WERI-Rb-1 (cell line): Measurements from ENCODE around the gene NUDT2.
"Not testable (repeated sequence)": the region's sequence is repeated elsewhere in the genome, so short reads cannot be mapped to it uniquely, and the experiment has no call there.

ENCODE experiments used
- DNase-seq: peaks from one replicate; pipeline ENCODE4 v3.0.0-alpha.2; 2020
- H3K27ac ChIP-seq: fragments of 250-450 bp; sonication (Bioruptor Pico); 2 replicates; pipeline ENCODE4 v1.5.1; 2020; ENCODE audit warnings: mild to moderate bottlenecking, moderate library complexity
- H3K27me3 ChIP-seq: fragments of 250-450 bp; sonication (Bioruptor Pico); 2 replicates; pipeline ENCODE4 v1.5.1; 2021; ENCODE audit warnings: mild to moderate bottlenecking, low read depth, moderate library complexity; ENCODE audit not compliant: insufficient read depth, severe bottlenecking
- H3K36me3 ChIP-seq: fragments of 250-450 bp; sonication (Bioruptor Pico); 2 replicates; pipeline ENCODE4 v1.5.1; 2020; ENCODE audit warnings: mild to moderate bottlenecking, moderate library complexity
- H3K4me3 ChIP-seq: 2 replicates; pipeline ENCODE4 v1.5.1; 2011; ENCODE audit warnings: low read depth, mild to moderate bottlenecking, control low read depth, low read length
- H3K9me3 ChIP-seq: fragments of 250-450 bp; sonication (Bioruptor Pico); 2 replicates; pipeline ENCODE4 v1.5.1; 2021; ENCODE audit warnings: mild to moderate bottlenecking, moderate library complexity; ENCODE audit not compliant: severe bottlenecking
- CTCF ChIP-seq: IDR thresholded peaks from 2 replicates; pipeline ENCODE4 v1.5.1; 2011; ENCODE audit warnings: low read depth, mild to moderate bottlenecking, control low read depth, inconsistent platforms, low read length

Gene NUDT2

GRCh38 chr9:34363619-34364351, 34.4 kb downstream of the NUDT2 start:
- Histone ChIP-seq H3K4me3 (no peak overlapping the region), H3K27ac (no peak overlapping the region)
- DNase-seq: peak; percentile 29

GRCh38 chr9:34365282-34365681, 35.9 kb downstream of the NUDT2 start:
- no peak for DNase-seq
- no peaks in the 10 kb centered on the region; the same call in 1 of the 2 replicates for H3K36me3 ChIP-seq
- H3K9me3 ChIP-seq: no peaks in the 10 kb centered on the region
- H3K27ac ChIP-seq: no peak overlapping the region
- no peak overlapping the region for H3K4me3 ChIP-seq
- TF ChIP-seq CTCF: no peak
- H3K27me3 ChIP-seq: no peaks in the 10 kb centered on the region

More at GRCh38 chr9:34363619-34364351, 34.4 kb downstream of the NUDT2 start:
- H3K27me3 ChIP-seq: no peaks in the 10 kb centered on the region
- TF ChIP-seq CTCF: no peak
- no peaks in the 10 kb centered on the region; the same call in 1 of the 2 replicates for H3K36me3 ChIP-seq
- no peaks in the 10 kb centered on the region for H3K9me3 ChIP-seq

GRCh38 chr9:34366365-34366764, 37.0 kb downstream of the NUDT2 start:
- H3K4me3 ChIP-seq: no peak overlapping the region
- no peak overlapping the region for H3K27ac ChIP-seq

GRCh38 chr9:34367751-34368410, 38.5 kb downstream of the NUDT2 start:
- peaks cover 16% of the 10 kb centered on the region for H3K36me3 ChIP-seq
- not testable (repeated sequence) for H3K27me3 ChIP-seq, DNase-seq, H3K4me3 ChIP-seq, H3K27ac ChIP-seq, H3K9me3 ChIP-seq

More at GRCh38 chr9:34366365-34366764, 37.0 kb downstream of the NUDT2 start:
- H3K27me3 ChIP-seq: no peaks in the 10 kb centered on the region
- peaks cover 9% of the 10 kb centered on the region for H3K36me3 ChIP-seq
- H3K9me3 ChIP-seq: peaks cover under 1% of the 10 kb centered on the region
- TF ChIP-seq CTCF: no peak
- no peak for DNase-seq

GRCh38 chr9:34368796-34369195, 39.4 kb downstream of the NUDT2 start:
- not testable (repeated sequence) for H3K9me3 ChIP-seq, H3K27me3 ChIP-seq, H3K4me3 ChIP-seq, DNase-seq, H3K27ac ChIP-seq
- H3K36me3 ChIP-seq: peaks cover 16% of the 10 kb centered on the region

- TF ChIP-seq CTCF: no peak
- H3K27ac ChIP-seq: no peak overlapping the region
- no peak for DNase-seq
- no peaks in the 10 kb centered on the region for H3K27me3 ChIP-seq
- peaks cover 6% of the 10 kb centered on the region for H3K9me3 ChIP-seq
- no peak overlapping the region for H3K4me3 ChIP-seq
- peaks cover 16% of the 10 kb centered on the region for H3K36me3 ChIP-seq
These were observed 40.3 kb downstream of the NUDT2 start for GRCh38 chr9:34369636-34370035.
